B cell (primary cell): ENCODE data around the gene SCO2. TPM values are rescaled to one million over a fixed set of nuclear protein-coding genes. Genes with fewer than 3 reads are reported as not detected.

Experiments
- ATAC-seq: fragments of 200-7000 bp; cut with Tn5 transposase; one replicate; pipeline ENCODE4 v1.10.0; 2021; ENCODE audit warnings: low read depth, mild to moderate bottlenecking, moderate number of reproducible peaks, moderate library complexity
- CTCF ChIA-PET: fragments of 350-600 bp; sonication (Branson Sonifier 250); formaldehyde crosslinking; loops from one replicate; lab custom pipeline; 2021; ENCODE audit warnings: antibody characterized with exemption, inconsistent platforms; lab: Charles Lee
- POLR2A ChIA-PET: fragments of 350-600 bp; sonication (Branson Sonifier 250); formaldehyde crosslinking; loops from one replicate; lab custom pipeline; 2021; ENCODE audit warnings: antibody characterized with exemption; lab: Charles Lee
- DNase-seq: peaks from one replicate; pipeline ENCODE4 v3.0.0; 2013
- H2AFZ ChIP-seq: 2 replicates; pipeline ENCODE4 v1.6.1; 2012; ENCODE audit warnings: mild to moderate bottlenecking, low read depth, low read length; ENCODE audit not compliant: insufficient read depth, poor library complexity, severe bottlenecking
- H3K27ac ChIP-seq, 2 donors: 1 replicate in 1 of 2; 2 replicates in 1 of 2; pipeline ENCODE4 v1.5.1; 2012 to 2013; ENCODE audit warnings: low read length in 2 of 2, mild to moderate bottlenecking in 2 of 2, moderate library complexity in 1 of 2
- H3K27me3 ChIP-seq, 4 experiments: fragments of 200-600 bp in 1 of 4; sonication (generic) in 1 of 4; replicated peaks in 1 of 4; 1 replicate in 2 of 4; 2 replicates in 2 of 4; pipeline versions ENCODE4 v1.6.1 to v1.7.0; 2013 to 2016; ENCODE audit warnings: low read length in 3 of 4, mild to moderate bottlenecking in 2 of 4, mixed read lengths in 1 of 4, moderate library complexity in 1 of 4; ENCODE audit not compliant: insufficient read depth in 4 of 4, control insufficient read depth in 3 of 4; ENCODE audit errors: control extremely low read depth in 1 of 4
- H3K36me3 ChIP-seq, 2 experiments: replicated peaks in 1 of 2; 1 replicate in 1 of 2; 2 replicates in 1 of 2; pipeline versions ENCODE4 v1.6.1 to v1.7.1; 2013; ENCODE audit warnings: low read length in 1 of 2; ENCODE audit not compliant: insufficient read depth in 2 of 2, control insufficient read depth in 1 of 2; ENCODE audit errors: control extremely low read depth in 1 of 2, extremely low read depth in 1 of 2
- H3K4me1 ChIP-seq, 2 donors: fragments of 200-600 bp in 1 of 2; sonication (generic) in 1 of 2; 1 replicate in 1 of 2; 2 replicates in 1 of 2; pipeline versions ENCODE4 v1.5.1 to v1.6.1; 2013 to 2017; ENCODE audit warnings: low read length in 2 of 2; ENCODE audit not compliant: control insufficient read depth in 2 of 2, insufficient read depth in 2 of 2
- H3K4me2 ChIP-seq: replicated peaks from 2 replicates; pipeline ENCODE3; 2012; ENCODE audit warnings: mild to moderate bottlenecking, low read depth, low read length; ENCODE audit not compliant: poor library complexity, severe bottlenecking
- H3K4me3 ChIP-seq, 5 experiments: fragments of 200-600 bp in 1 of 5; sonication (generic) in 1 of 5; 1 replicate in 3 of 5; 2 replicates in 2 of 5; pipeline versions ENCODE4 v1.5.1 to v1.7.0; 2011 to 2016; ENCODE audit warnings: low read length in 4 of 5, mild to moderate bottlenecking in 4 of 5, low read depth in 2 of 5, control low read depth in 1 of 5, moderate library complexity in 1 of 5; ENCODE audit not compliant: insufficient read depth in 1 of 5; ENCODE audit errors: control extremely low read depth in 1 of 5, extremely low read depth in 1 of 5
- H3K79me2 ChIP-seq: fragments of 200-600 bp; sonication (generic); one replicate; pipeline ENCODE4 v1.6.0; 2016; ENCODE audit warnings: low read length; ENCODE audit not compliant: control insufficient read depth, insufficient read depth
- H3K9ac ChIP-seq: fragments of 200-600 bp; sonication (generic); 2 replicates; pipeline ENCODE4 v1.6.1; 2017; ENCODE audit warnings: mild to moderate bottlenecking, low read length, moderate library complexity
- H3K9me3 ChIP-seq, 3 donors: one replicate each; pipeline versions ENCODE4 v1.6.1 to v1.7.1; 2013; ENCODE audit warnings: low read length in 2 of 3; ENCODE audit not compliant: control insufficient read depth in 2 of 3, insufficient read depth in 1 of 3; ENCODE audit errors: control extremely low read depth in 1 of 3
- H4K20me1 ChIP-seq: 2 replicates; pipeline ENCODE4 v1.6.0; 2012; ENCODE audit warnings: mild to moderate bottlenecking, low read length; ENCODE audit not compliant: insufficient read depth, control insufficient read depth, poor library complexity, severe bottlenecking
- H3K27ac Mint-ChIP-seq: one replicate; pipeline ENCODE4 v1.8.0; 2021; ENCODE audit warnings: mixed read lengths
- H3K27me3 Mint-ChIP-seq: one replicate; pipeline ENCODE4 v1.8.0; 2021; ENCODE audit warnings: mixed read lengths
- H3K4me1 Mint-ChIP-seq: one replicate; pipeline ENCODE4 v1.8.0; 2021; ENCODE audit warnings: mixed read lengths
- H3K4me3 Mint-ChIP-seq: one replicate; pipeline ENCODE4 v1.8.0; 2021; ENCODE audit warnings: mixed read lengths
- H3K9me3 Mint-ChIP-seq: one replicate; pipeline ENCODE4 v1.8.0; 2022; ENCODE audit warnings: mixed read lengths; ENCODE audit not compliant: insufficient read depth
- EZH2 ChIP-seq: IDR thresholded peaks from 2 replicates; pipeline ENCODE4 v1.6.1; 2012; ENCODE audit warnings: borderline replicate concordance, low read depth, mild to moderate bottlenecking, moderate library complexity, low read length; ENCODE audit not compliant: insufficient read depth, poor library complexity, severe bottlenecking
- WGBS: methylation state at CpG from one replicate; pipeline ENCODE4 v1.1.5; 2013; ENCODE audit warnings: missing lambda C conversion rate; ENCODE audit not compliant: insufficient coverage; 5-methylcytosine and 5-hydroxymethylcytosine counted together
- intact Hi-C: fragments of 100-400 bp; cut with micrococcal nuclease; formaldehyde crosslinking; loops from one replicate; pipeline ENCODE4 v1.10.0; 2022
- polyA plus RNA-seq: library from polyadenylated mRNA; depleted of rRNA; stranded (reverse); fragments of >200 nt; gene quantifications from 2 replicates; pipeline ENCODE4 v1.2.3, GENCODE V29; 2012
- total RNA-seq, 2 donors: library from RNA; stranded (reverse); fragments of 120-200 nt in 1 of 2; gene quantifications; 1 replicate in 1 of 2; 2 replicates in 1 of 2; pipeline versions ENCODE4 v1.2.3 to v1.2.4, GENCODE V29; 2013 to 2022
- TF ChIP-seq, protein P1 (sequence below): fragments of 200-600 bp; IDR thresholded peaks from one replicate; pipeline ENCODE4 v1.8.0; 2022; ENCODE audit warnings: antibody characterized with exemption, mild to moderate bottlenecking

SCO2 gene
- total and polyA plus RNA-seq, 2 donors (not counting 1 experiment from before 2014, with no cell fraction given) = 1.1 to 14.2 TPM

DNA sequence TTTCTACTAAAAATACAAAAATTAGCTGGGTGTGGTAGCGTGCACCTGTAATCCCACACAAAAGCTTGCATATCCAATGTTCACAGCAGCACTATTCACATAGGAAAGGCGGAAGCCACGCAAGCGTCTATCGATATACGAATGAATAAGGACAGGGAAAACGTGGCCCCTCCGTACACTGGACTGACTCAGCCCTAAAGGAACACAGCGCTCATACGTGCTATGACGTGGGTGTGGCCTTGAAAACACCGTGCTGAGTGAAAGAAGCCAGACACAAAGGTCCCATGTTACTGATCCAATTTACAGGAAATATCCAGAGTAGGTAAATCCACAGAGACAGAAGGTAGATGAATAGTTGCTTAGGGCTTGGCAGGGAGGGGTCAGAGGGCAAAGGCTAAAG, 24.9 kb downstream of the SCO2 start:
- H3K9ac ChIP-seq = no peak overlapping the region
- H2AFZ ChIP-seq = no peak overlapping the region
- H3K27me3 Mint-ChIP-seq = no peaks in the 10 kb centered on the region
- 100% methylated on average over 11 of the region's 12 CpGs for WGBS
- no peak overlapping the region for H3K4me3 Mint-ChIP-seq
- ChIA-PET POLR2A (interaction anchor here (0.7 kb wide), 1 partner anchor 50 kb away, joined by 3 read pairs; no protein-coding TSS in a partner anchor), CTCF (interaction anchor here (0.8 to 4.6 kb wide), 5 partner anchors 10 to 62 kb away, joined by 4 to 40 read pairs (median 9); partner anchors contain the start of genes SCO2 and SYCE3)
- no peak overlapping the region for H3K4me2 ChIP-seq
- peaks cover 0 to 24% of the 10 kb centered on the region in 2 experiments for H3K36me3 ChIP-seq
- H3K4me1 ChIP-seq = peaks cover 3 to 10% of the 10 kb centered on the region in 2 donors
- DNase-seq = peak; percentile 8
- no peak overlapping the region for H3K27ac Mint-ChIP-seq
- TF ChIP-seq, protein P1, sequence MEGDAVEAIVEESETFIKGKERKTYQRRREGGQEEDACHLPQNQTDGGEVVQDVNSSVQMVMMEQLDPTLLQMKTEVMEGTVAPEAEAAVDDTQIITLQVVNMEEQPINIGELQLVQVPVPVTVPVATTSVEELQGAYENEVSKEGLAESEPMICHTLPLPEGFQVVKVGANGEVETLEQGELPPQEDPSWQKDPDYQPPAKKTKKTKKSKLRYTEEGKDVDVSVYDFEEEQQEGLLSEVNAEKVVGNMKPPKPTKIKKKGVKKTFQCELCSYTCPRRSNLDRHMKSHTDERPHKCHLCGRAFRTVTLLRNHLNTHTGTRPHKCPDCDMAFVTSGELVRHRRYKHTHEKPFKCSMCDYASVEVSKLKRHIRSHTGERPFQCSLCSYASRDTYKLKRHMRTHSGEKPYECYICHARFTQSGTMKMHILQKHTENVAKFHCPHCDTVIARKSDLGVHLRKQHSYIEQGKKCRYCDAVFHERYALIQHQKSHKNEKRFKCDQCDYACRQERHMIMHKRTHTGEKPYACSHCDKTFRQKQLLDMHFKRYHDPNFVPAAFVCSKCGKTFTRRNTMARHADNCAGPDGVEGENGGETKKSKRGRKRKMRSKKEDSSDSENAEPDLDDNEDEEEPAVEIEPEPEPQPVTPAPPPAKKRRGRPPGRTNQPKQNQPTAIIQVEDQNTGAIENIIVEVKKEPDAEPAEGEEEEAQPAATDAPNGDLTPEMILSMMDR = no peak
- TF ChIP-seq EZH2 = no peak
- no peak overlapping the region for H3K4me3 ChIP-seq
- H3K79me2 ChIP-seq = peaks cover 6% of the 10 kb centered on the region
- no peaks in the 10 kb centered on the region for H3K27me3 ChIP-seq
- H4K20me1 ChIP-seq = peaks cover 10% of the 10 kb centered on the region
- intact Hi-C loops = no loop called here
- H3K27ac ChIP-seq = no peak overlapping the region
- ATAC-seq = no peak
- peaks cover 4% of the 10 kb centered on the region for H3K4me1 Mint-ChIP-seq
- H3K9me3 Mint-ChIP-seq = no peaks in the 10 kb centered on the region
- H3K9me3 ChIP-seq = no peaks in the 10 kb centered on the region

DNA sequence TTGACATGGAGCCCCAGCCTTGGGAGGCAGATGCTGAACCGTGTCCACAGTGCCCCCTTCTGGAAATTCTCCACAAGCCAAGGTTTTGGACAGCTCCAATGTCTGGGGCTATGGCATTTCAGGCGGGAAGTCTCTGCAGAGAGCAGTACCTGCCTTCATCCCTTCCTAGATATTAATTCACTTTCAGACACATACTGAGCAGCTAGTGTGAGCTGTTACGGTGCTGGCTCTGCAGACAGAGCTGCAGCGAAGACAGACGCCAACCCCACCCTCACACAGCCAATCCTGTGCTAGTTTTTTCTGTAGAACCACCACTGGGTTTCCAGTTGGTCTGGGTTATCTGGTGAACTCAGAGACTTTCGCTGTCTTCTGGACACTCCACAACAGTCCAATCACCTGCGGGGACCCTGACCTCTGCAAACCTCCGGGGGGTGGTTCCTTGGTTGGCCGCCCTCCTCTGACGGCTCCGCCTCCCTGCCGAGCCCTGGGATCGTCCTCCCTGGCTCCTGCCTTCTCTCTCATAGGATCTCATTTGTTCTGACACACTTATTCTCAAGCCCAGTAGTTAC, 27.0 kb downstream of the SCO2 start:
- no peaks in the 10 kb centered on the region for H3K27me3 Mint-ChIP-seq
- 45% methylated on average over 8 of the region's 13 CpGs for WGBS
- peaks cover 4% of the 10 kb centered on the region for H3K4me1 Mint-ChIP-seq
- no peak overlapping the region for H2AFZ ChIP-seq
- H3K4me2 ChIP-seq = no peak overlapping the region
- H3K79me2 ChIP-seq = no peaks in the 10 kb centered on the region
- peaks cover 3 to 10% of the 10 kb centered on the region in 2 donors for H3K4me1 ChIP-seq
- H3K27ac Mint-ChIP-seq = no peak overlapping the region
- H3K9me3 Mint-ChIP-seq = no peaks in the 10 kb centered on the region
- DNase-seq = peak; percentile 80
- H3K27ac ChIP-seq = no peak overlapping the region
- no peak overlapping the region for H3K4me3 ChIP-seq
- H3K36me3 ChIP-seq = peaks cover 0 to 13% of the 10 kb centered on the region in 2 experiments
- H3K27me3 ChIP-seq = no peaks in the 10 kb centered on the region
- POLR2A ChIA-PET = interaction anchor here (0.5 to 1.2 kb wide), 6 partner anchors 26 to 257 kb away, joined by 3 to 11 read pairs (median 3); partner anchors contain the start of gene HDAC10
- no peak overlapping the region for H3K9ac ChIP-seq
- no peak for TF ChIP-seq EZH2
- TF ChIP-seq, protein P1 = peak; percentile 73
- intact Hi-C loops = loop anchor here (1.0 to 2.0 kb wide), 5 partner anchors 28 to 257 kb away; no protein-coding TSS in a partner anchor
- peak; percentile 94 for ATAC-seq
- CTCF ChIA-PET = interaction anchor here (0.7 to 5.4 kb wide), 43 partner anchors 10 to 259 kb away, joined by 3 to 42 read pairs (median 6); partner anchors contain the start of genes DENND6B, HDAC10, LMF2 and NCAPH2
- no peaks in the 10 kb centered on the region for H3K9me3 ChIP-seq
- no peaks in the 10 kb centered on the region for H4K20me1 ChIP-seq
- no peak overlapping the region for H3K4me3 Mint-ChIP-seq
